Stimulated activated CD4-positive, alpha-beta T cell treated with anti-CD3 and anti-CD28 coated beads, Interleukin-12 subunit alpha, Interleukin-12 subunit beta, amount 100 ng/mL, for 48 hours (primary cell): ENCODE measurements around the gene RHOT2.
"Not testable (repeated sequence)": the region's sequence is repeated elsewhere in the genome, so short reads cannot be mapped to it uniquely, and the experiment has no call there.

Experiments used
- DNase-seq, 3 donors: peaks; one replicate each; pipeline ENCODE4 v3.0.0-alpha.2; 2020; ENCODE audit warnings: low read depth in 2 of 3, low spot score in 1 of 3

RHOT2 gene

DNA sequence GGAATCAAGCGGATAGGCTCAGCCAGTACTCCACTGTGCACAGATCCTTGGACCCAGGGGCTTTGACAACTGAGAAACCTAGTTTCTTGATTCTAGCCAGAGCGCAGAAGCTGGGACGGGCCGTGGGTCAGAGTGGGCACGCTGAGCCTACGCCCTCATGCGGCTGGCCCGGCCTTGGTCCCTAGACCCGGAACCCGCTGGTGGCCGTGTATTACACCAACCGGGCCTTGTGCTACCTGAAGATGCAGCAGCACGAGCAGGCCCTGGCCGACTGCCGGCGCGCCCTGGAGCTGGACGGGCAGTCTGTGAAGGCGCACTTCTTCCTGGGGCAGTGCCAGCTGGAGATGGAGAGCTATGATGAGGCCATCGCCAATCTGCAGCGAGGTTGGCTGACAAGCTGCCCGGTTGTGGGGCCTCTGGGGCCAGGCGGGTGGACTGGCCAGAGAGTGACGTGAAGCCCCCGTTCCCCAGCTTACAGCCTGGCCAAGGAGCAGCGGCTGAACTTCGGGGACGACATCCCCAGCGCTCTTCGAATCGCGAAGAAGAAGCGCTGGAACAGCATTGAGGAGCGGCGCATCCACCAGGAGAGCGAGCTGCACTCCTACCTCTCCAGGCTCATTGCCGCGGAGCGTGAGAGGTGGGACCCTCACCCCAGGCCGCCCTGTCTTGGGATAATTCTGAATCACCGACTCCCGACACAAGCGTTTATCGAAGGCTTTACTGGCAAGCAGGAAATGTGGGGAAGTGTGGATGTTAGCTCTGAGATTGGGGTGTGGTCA is 13.2 kb downstream of the RHOT2 start:
- DNase-seq = no peak

DNA sequence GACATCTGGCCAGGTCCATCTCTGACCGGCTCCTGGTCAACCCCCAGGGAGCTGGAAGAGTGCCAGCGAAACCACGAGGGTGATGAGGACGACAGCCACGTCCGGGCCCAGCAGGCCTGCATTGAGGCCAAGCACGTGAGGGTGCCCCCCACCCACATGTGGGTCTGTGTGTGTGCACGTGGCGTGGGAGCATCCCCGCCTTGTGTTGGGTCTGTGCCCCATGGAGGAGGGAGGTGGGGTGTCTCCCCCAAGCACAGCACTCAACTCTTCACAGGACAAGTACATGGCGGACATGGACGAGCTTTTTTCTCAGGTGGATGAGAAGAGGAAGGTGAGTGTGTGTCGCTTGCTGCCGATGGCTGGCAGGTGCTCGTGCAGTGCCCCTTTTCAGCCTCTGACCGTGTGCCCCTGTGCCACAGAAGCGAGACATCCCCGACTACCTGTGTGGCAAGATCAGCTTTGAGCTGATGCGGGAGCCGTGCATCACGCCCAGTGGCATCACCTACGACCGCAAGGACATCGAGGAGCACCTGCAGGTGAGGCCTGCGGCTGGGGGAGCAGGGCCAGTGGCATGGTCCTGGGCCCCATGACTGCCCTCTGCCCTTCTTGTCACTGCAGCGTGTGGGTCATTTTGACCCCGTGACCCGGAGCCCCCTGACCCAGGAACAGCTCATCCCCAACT is 14.0 kb downstream of the RHOT2 start:
- DNase-seq = no peak

DNA sequence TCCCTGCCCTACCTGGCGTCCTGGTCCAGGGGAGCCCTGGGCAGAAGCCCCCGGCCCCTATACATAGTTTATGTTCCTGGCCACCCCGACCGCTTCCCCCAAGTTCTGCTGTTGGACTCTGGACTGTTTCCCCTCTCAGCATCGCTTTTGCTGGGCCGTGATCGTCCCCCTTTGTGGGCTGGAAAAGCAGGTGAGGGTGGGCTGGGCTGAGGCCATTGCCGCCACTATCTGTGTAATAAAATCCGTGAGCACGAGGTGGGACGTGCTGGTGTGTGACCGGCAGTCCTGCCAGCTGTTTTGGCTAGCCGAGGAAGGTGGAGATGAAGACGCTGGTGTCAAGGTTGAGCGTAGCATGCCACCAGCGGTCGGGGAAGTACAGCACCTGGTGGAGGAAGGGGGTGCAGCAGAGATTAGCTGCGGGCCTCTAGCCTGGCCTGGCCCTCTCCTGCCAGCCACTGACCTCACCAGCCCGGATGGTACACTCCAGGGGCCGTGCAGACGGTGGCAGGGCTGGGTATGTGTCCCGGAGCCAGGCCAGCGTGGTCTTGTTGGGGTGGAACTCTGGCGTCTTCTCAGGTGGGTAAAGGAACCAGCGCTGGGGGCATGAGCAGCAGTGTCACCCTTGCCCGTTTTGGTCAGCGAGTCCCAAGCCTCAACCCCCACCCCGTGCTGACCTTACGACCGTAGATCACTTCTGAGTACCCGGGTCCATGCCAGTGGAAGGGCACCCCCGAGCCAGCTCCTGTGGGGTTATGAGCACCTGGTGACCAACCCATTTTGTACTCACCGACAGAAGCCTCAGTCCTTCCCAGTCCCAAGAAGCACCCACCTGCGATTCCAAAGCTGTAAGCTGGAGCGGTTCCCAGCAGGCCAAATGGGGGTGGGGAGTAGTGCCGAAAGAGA is 14.8 kb downstream of the RHOT2 start:
- DNase-seq = no peak

DNA sequence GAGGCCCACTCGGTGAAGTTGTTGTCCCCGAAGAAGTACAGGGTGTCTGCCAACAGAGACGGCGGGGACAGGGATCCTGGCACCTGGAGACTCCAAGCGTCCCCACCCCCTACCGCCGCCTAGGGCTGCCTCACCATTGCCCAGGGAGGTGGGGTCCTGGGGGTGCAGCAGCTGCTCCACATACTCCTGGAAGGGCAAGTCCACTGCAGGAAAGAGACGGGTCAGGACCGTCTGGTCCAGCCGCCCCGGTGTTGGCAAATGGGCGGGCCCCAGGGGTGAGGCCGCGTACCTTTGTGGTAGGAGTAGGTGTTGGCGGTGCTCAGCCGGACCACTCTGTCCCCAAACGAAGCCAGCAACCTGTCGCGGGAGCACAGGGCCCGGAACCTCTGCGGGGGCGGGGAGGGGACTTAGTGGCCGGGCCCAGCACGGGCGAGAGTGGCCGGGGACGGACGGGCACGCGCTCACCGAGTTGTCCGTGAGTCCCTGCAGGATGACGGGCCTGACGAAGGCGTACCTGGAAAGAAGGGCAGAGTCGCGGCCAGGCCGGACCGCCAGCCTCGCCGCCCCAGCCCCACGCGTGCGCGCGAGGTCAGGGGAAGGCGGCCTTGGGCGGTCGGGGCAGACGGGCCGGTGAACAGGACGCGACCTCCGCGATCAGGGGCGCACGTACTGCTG is 15.6 kb downstream of the RHOT2 start:
- DNase-seq = no peak

DNA sequence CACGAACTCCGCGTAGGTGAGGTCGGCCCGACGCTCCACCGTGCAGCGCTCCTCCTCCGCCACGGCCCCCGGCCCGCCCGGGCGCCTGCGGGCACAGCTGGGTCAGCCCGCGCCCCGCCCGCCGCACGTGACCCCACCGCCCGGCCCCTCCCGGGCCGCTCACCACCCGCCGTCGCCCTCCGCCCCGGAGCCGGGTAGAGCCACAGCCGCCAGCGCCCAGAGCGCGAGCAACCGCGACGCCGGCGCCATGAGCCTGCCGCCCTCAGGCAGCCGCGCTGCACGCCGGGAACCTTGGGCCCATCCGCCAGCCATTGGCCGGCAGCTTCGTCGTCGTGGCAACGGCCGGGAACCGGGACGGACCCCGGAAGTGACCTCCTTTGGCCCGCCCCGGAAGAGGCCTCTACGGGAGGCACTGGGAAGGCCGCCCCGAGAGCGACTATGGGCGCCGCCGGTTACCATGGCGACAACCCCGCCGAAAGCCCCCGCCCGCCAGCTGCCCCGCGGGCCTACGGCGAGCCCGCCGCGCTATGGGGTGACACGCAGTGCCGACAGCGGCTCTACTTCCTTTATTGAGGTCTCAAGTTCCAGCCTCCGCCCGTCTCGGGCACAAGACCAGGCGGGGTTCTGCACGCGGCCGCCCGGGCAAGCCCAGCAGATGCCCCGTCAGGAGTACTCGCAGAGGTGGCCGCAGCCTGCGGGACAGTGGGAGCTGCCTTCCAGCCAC is 16.3 kb downstream of the RHOT2 start, which contains the start of gene JMJD8:
JMJD8 (minus strand) TSS at position 264 of the 724 bp plus-strand sequence; CDS start at position 249, 15 bp downstream.
- peak; percentile 93 to 98 (median 93) for DNase-seq

DNA sequence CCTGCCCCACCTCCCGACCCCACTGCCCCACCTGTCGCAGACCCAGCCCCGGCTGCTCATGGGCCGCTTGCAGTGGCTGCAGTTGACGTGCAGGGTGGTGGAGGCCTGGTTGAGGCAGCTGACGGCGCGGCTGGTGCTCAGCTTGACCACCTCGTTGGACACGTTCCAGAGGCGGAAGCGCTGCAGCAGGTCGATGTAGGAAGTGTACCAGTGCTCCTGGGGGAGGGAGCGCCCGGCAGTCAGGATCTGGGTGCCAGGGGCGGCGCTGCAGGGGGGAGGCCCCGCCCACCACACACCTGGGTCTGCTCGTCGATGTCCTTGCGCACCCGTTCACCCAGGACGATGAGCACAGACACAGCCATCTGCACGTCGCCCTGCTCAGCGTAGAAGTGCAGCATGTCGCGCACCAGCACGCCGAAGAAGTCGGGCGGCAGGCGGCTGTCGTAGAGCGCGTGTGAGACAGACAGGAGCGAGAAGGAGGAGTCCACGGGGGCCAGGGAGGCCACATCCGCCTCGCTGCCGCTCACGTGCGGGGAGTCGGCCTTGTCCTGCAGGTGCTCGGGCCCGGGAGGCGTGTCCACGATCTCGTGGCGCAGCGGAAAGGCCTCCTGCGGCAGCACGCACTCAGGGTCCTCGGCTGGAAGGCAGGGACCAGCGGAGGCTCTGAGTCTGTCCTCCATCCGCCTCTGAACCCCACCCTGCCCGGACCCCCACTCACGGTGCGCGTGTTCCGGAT is 17.2 kb downstream of the RHOT2 start:
- DNase-seq = no peak

DNA sequence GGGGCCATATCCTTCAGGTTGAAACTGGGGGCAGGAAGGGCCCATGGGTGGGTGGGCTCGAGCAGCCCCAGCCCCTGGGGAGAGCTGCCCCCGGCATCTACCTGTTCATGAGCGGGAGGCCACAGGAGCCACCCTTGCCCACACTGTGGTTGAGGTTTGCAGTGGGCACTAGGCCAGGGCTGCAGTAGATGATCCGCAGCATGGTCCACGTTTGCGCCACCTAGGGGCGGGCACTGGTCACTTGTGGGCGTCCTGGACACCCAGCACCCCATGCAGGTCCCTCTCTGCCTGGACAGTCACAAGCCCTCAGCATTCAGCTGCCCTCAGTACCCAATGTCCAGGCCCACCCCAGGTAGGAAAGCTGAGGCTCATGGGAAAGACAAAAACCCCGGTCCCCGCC is 18.0 kb downstream of the RHOT2 start:
- no peak for DNase-seq

DNA sequence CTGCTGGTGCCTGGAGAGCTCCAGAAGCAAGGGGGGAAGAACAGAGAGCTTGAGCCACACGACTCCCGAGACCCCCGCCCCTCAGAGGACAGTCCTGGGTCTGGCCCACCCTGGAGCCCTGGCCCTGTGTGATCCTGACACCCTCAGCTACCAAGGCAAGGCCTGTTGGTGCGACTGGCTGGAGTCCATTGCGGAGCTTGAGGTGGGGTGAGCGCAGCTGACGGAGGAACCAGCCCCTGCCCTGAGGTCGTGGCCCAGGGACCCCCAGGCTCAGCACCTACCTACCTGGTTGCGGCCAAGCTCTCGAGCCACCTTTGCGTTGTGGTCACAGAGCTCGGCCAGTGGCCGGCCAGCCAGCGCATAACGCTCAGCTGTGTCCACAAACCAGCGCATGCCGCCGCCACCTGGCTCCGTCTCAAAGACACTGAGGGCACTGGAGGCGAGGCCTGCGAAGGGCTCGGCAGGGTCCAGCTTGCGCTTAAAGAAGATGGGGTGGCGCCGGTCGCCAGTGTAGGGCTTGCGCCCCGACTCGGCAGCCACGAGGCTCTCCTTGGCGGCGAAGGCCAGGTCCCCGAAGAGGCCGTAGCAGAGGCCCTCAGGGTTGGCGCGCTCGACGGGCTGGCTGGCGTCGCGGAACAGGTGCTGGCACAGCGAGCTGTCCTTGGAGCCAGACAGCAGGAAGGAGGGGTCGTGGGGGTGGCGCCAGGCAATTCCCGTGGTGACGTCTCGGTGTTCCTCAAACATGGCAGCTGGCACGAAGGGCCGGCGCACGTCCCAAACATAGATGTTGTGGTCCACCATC is 18.7 kb downstream of the RHOT2 start:
- no peak for DNase-seq

DNA sequence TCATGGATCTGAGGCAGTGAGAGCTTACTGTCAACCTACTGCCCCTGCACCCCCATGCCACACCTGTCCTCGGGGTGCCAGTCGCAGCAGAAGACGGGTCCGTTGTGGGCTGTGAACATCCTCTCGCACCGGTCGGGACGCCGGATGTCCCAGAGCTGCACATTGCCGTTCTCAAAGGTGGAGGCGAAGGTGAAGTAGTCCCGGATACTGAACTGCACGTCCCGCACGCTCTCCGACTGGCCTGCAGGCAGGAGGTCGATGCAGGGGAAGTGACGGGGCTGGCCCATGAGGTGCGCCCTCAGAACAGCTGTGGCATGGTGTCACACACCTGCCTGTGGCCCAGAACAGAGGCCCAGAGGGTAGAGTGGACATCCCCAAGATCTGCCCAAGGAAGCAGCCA is 19.6 kb downstream of the RHOT2 start:
- DNase-seq = no peak

DNA sequence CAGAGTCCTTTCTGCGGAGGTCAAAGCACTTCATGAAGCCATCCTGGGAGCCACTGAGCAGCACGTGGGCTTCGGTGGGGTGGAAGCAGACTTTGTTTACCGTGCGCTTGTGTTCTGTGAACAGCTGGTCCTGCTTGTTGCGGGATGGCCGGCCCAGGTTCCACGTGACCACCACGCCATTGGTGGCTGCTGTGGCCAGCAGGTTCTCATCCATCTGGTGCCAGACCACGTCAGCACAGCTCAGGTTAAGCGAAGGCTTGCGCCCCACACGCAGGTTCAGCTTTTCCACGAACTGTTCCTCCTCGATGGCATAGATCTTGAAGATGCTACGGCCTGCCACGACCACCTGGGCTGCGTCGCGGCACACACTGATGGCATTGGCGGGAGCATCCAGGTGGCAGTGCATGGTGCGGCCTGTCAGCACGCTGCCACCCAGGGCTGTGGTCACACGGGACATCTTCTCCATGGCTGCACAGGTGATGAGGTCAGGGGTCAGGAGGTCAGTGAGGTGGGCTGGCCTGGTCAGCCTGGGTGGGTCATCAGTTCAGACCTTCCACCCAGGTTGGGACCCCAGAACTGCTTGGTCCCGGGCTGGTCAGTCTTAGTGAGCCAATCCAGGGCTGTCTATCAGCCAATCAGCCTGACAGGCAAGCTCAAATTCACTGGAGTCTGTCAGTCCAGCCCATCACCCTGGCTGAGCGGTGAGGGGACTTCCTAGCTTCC is 21.4 kb downstream of the RHOT2 start:
- DNase-seq = no peak

DNA sequence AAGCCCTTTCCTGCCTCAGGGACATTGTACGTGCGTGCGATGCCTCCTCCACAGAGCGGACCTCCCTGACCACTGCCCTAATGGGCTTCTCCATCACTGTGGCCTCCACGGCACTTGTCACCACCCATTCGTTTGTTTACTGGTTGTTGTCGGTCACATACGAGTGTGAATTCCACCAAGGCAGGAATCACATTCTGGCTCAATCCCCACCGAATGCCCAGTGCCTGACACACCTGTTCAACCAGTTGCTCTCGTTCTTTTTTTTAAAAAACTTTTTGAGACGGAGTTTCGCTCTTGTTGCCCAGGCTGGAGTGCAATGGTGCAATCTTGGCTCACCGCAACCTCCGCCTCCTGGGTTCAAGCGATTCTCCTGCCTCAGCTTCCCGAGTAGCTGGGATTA is 23.3 kb downstream of the RHOT2 start:
- not testable (repeated sequence) for DNase-seq

DNA sequence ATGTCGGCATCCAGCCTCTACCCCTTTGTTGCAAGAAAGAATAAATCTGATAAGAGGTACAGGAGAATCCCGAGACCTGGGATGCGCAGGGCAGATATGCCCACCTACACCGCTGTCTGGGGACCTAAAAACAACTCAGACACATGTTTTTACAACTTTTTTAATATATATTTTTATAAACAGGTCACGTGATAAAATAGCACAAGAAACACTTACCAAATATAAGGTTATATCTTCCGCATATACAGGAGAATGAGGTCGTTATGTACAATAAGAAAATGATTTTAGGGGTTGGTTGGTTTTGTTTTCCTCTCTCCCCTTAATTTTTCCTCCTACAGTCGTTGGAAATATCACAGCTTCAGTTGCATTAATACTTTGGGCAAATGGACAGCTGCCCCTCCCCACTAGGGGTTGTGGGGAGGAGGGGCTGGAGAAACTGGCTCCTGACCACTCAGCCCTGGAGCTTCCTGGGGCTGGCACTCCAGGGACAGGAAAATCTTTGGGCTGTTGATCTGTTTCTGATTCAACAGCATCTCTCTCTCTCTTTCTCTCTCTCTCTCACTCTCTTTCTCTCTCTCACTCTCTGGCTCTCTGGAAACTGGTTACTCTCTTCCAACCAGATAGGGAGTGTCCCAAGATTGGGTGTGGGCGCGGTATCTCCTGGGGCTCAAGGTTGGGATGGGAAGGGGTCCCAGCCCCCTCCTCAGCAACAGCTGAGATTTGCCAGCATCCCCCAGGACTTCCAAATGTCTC is 24.6 kb downstream of the RHOT2 start:
- DNase-seq = no peak

DNA sequence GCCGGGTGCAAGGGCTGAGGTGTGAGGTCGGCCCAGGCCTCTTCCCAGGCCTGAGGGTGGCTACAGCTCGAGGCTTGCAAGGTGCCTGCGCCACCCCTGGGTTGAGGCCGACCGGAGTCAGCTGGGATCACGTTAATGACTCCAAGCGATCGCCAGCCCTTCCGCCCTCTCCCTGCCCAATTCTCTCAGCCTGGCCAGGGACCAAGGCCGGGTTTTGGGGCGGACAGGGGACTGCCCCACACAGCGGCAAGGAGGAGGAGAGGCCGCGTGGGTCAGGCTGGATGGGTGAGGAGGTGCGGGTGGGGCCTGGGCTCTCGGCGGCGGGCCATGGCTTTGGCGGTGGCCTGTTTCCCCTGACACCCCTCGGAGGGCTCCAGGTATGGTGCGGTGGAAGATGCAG is 25.4 kb downstream of the RHOT2 start:
- no peak for DNase-seq

DNA sequence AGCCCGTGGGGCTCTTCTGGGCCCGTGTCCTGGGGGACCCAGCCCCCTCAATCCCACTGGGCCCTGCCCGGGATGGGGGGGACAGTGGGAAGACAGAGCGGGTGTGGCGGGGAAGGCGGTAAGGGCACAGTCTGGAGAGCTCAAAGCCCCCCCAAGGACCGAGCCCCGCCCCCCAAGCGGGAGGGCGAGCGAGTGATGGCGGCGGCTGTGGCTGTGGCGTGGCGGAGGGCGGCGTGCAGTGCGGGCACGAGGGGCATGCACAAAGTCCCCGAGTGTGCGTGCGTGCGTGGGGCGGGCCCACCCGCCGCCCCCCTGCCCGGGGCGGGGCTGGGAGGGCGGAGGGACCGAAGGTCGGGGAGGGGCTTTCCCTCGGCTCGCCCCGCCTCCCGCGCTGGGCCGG is 25.8 kb downstream of the RHOT2 start:
- DNase-seq = no peak

DNA sequence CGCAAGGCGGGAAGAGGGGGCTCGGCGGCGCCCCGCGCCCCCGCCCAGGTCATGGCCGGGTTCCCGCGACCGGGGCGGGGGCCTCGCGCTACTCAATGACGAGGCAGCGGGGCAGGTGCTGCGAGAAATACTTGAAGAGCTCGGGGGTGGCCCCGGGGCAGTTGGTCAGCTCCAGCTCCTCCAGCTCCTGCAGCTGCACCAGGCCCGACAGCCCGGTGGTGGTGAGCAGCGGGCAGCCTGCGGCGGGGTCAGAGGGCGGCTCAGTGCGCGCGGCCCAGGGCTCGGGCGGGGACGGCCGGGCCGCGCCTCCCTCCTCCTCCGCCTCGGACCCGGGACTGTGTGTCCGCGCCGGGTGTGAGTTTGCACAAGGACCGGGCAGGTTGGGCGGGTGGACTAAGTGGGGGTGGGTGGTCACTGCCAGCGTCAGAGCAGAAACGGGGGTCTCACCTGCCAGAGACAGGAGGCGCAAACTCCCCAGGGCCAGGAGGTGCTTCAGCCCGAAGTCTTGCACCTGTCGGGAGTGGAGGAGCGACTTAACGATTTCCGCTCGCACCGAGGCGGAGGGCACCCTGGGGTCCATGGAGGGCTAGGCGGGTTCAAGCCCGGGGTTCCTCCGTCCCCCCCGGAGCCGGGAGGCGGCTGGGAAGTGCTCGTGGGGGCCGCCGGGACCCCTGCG is 26.4 kb downstream of the RHOT2 start:
- no peak for DNase-seq

DNA sequence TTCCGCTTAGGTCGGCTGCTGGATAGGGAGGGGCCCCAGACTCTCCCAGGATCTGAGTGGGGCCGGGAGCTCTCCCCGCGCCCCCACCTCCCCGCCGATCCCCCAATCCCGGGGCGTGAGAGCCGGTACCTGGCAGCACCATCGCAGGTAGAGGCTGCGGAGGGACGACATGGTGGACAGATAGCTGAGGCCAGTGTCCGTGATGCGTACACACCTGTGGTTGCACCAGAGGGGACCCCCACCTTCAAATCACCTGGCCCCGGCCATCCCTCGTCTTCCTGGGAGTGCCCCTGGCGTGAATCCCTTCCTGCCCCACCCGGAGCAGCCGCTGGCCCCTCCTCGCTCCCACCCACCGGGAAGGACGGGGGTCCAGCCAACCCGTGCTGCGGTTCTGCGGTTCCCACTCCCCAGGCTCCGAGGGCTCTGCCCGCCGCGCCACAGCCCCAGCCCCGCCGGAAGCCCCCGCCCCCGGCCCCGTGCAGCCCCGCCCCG is 27.0 kb downstream of the RHOT2 start:
- no peak for DNase-seq
